HCT116 (cell line): ENCODE measurements around the gene VCAN. TPM values are rescaled to one million over a fixed set of nuclear protein-coding genes. Genes with fewer than 3 reads are reported as not detected.

ENCODE experiments used
- ATAC-seq: fragments of 200-7000 bp; cut with Tn5 transposase; 2 replicates; pipeline ENCODE4 v1.9.1; 2020; ENCODE audit warnings: mild to moderate bottlenecking, moderate library complexity
- BruUV-seq: library from RNA; stranded (reverse); fragments of 400-500 nt; replicated peaks from 2 replicates; lab custom pipeline; 2021; lab: Mats Ljungman, UMichigan
- CTCF ChIA-PET: fragments of 300-600 bp; sonication (Branson Sonifier 250); formaldehyde crosslinking; loops from one replicate; lab custom pipeline; 2021; ENCODE audit warnings: antibody characterized with exemption; lab: Charles Lee
- POLR2A ChIA-PET: fragments of 300-600, 350-600 bp; sonication (Branson Sonifier 250); formaldehyde crosslinking; loops from one replicate; lab custom pipeline; 2021; ENCODE audit warnings: antibody characterized with exemption; lab: Charles Lee
- RAD21 ChIA-PET, 2 experiments: fragments of 300-600 bp; sonication (Branson Sonifier 250); formaldehyde crosslinking; loops; one replicate each; lab custom pipeline; 2023; ENCODE audit warnings: low total read pairs in 2 of 2; ENCODE audit not compliant: uncharacterized antibody in 2 of 2, unreplicated experiment in 2 of 2, low non-redundant PET in 1 of 2; lab: Charles Lee
- DNase-seq: peaks from one replicate; pipeline ENCODE4 v3.0.0-alpha.2; 2010; ENCODE audit warnings: low read depth, low spot score
- H2AFZ ChIP-seq: fragments of 200-600 bp; shearing (Covaris generic), sonication (generic); 2 replicates; pipeline ENCODE4 v1.6.1; 2017; ENCODE audit warnings: low read depth, mixed run types, mixed read lengths, antibody characterized with exemption, low read length; ENCODE audit not compliant: poor library complexity, severe bottlenecking
- H3K27ac ChIP-seq: 2 replicates; pipeline ENCODE4 v1.5.1; 2012; ENCODE audit warnings: low read depth, low read length
- H3K27me3 ChIP-seq: fragments of 200-600 bp; sonication (generic); 2 replicates; pipeline ENCODE4 v1.6.1; 2016; ENCODE audit warnings: mixed run types, low read length, mixed read lengths; ENCODE audit not compliant: insufficient read depth
- H3K36me3 ChIP-seq, 2 experiments: fragments of 200-500 bp in 1 of 2; fragments of 200-600 bp in 1 of 2; sonication (Bioruptor generic) in 1 of 2; sonication (generic) in 1 of 2; 2 replicates each; pipeline versions ENCODE4 v1.5.1 to v1.6.1; 2014 to 2016; ENCODE audit warnings: low read length in 2 of 2, inconsistent platforms in 1 of 2, mixed read lengths in 1 of 2, mixed run types in 1 of 2; ENCODE audit not compliant: insufficient read depth in 2 of 2, control insufficient read depth in 1 of 2
- H3K4me1 ChIP-seq, 2 experiments: fragments of 200-600 bp in 1 of 2; sonication (generic) in 1 of 2; 2 replicates each; pipeline versions ENCODE4 v1.5.1 to v1.6.1; 2012 to 2017; ENCODE audit warnings: low read length in 2 of 2, inconsistent platforms in 1 of 2, mild to moderate bottlenecking in 1 of 2, mixed read lengths in 1 of 2, mixed run types in 1 of 2, moderate library complexity in 1 of 2; ENCODE audit not compliant: insufficient read depth in 2 of 2, control insufficient read depth in 1 of 2
- H3K4me2 ChIP-seq: fragments of 200-600 bp; sonication (generic); 2 replicates; pipeline ENCODE4 v1.6.1; 2017; ENCODE audit warnings: mixed run types, low read length, mixed read lengths
- H3K4me3 ChIP-seq, 2 experiments: fragments of 200-600 bp in 1 of 2; sonication (generic) in 1 of 2; replicated peaks in 1 of 2; 2 replicates each; pipeline ENCODE4 v1.5.1; 2011 to 2016; ENCODE audit warnings: low read length in 2 of 2, control low read depth in 1 of 2, low read depth in 1 of 2, mild to moderate bottlenecking in 1 of 2, mixed read lengths in 1 of 2, mixed run types in 1 of 2
- H3K79me2 ChIP-seq: fragments of 200-600 bp; sonication (generic); 2 replicates; pipeline ENCODE4 v1.6.1; 2017; ENCODE audit warnings: mild to moderate bottlenecking, mixed run types, low read length, moderate library complexity, mixed read lengths; ENCODE audit not compliant: insufficient read depth
- H3K9ac ChIP-seq: fragments of 200-600 bp; sonication (generic); 2 replicates; pipeline ENCODE4 v1.6.1; 2016; ENCODE audit warnings: low read length, mixed read lengths
- H3K9me2 ChIP-seq: fragments of 200-600 bp; sonication (generic), shearing (Covaris generic); 2 replicates; pipeline ENCODE4 v1.6.1; 2017; ENCODE audit warnings: mixed run types, mild to moderate bottlenecking, moderate library complexity; ENCODE audit not compliant: insufficient read depth
- H3K9me3 ChIP-seq, 2 experiments: fragments of 200-500 bp in 1 of 2; fragments of 200-600 bp in 1 of 2; sonication (Bioruptor generic) in 1 of 2; sonication (generic) in 1 of 2; 2 replicates each; pipeline ENCODE4 v1.6.1; 2014 to 2017; ENCODE audit warnings: low read length in 2 of 2, mixed read lengths in 2 of 2, inconsistent platforms in 1 of 2, low read depth in 1 of 2, mild to moderate bottlenecking in 1 of 2, mixed run types in 1 of 2, moderate library complexity in 1 of 2; ENCODE audit not compliant: control insufficient read depth in 1 of 2, insufficient read depth in 1 of 2
- H4K20me1 ChIP-seq: fragments of 200-600 bp; sonication (generic), shearing (Covaris generic); 2 replicates; pipeline ENCODE4 v1.6.1; 2017; ENCODE audit warnings: mixed run types, mild to moderate bottlenecking, moderate library complexity; ENCODE audit not compliant: insufficient read depth
- CBX3 ChIP-seq: IDR thresholded peaks from 2 replicates; pipeline ENCODE4 v1.6.1; 2012; ENCODE audit warnings: low read depth
- CEBPB ChIP-seq: IDR thresholded peaks from 2 replicates; pipeline ENCODE4 v1.6.1; 2012; ENCODE audit warnings: low read depth
- EGR1 ChIP-seq: IDR thresholded peaks from 2 replicates; pipeline ENCODE4 v1.6.1; 2012; ENCODE audit warnings: low read depth
- ELF1 ChIP-seq: IDR thresholded peaks from 2 replicates; pipeline ENCODE4 v1.6.1; 2012; ENCODE audit warnings: low read depth, borderline replicate concordance
- EZH2 ChIP-seq: fragments of 200-600 bp; sonication (generic); IDR thresholded peaks from 2 replicates; pipeline ENCODE4 v1.6.1; 2017; ENCODE audit warnings: antibody characterized with exemption, mixed run types
- EZH2phosphoT487 ChIP-seq: fragments of 200-600 bp; IDR thresholded peaks from 2 replicates; pipeline ENCODE4 v1.6.1; 2018; ENCODE audit warnings: antibody characterized with exemption, borderline replicate concordance
- FOSL1 ChIP-seq: IDR thresholded peaks from 2 replicates; pipeline ENCODE4 v1.6.1; 2012; ENCODE audit warnings: low read depth
- MAX ChIP-seq: IDR thresholded peaks from 2 replicates; pipeline ENCODE4 v1.6.1; 2012
- POLR2AphosphoS5 ChIP-seq: IDR thresholded peaks from 2 replicates; pipeline ENCODE4 v1.6.1; 2011; ENCODE audit warnings: mild to moderate bottlenecking, low read depth, low read length, moderate library complexity
- REST ChIP-seq: IDR thresholded peaks from 2 replicates; pipeline ENCODE4 v1.6.1; 2012; ENCODE audit warnings: low read depth
- SP1 ChIP-seq: IDR thresholded peaks from 2 replicates; pipeline ENCODE4 v1.6.1; 2012; ENCODE audit warnings: low read depth
- SRF ChIP-seq: IDR thresholded peaks from 2 replicates; pipeline ENCODE4 v1.6.1; 2012; ENCODE audit warnings: low read depth
- TCF7L2 ChIP-seq: IDR thresholded peaks from 2 replicates; pipeline ENCODE4 v1.7.0; 2011; ENCODE audit warnings: borderline replicate concordance, inconsistent platforms; ENCODE audit not compliant: insufficient read depth, insufficient read length; ENCODE audit errors: extremely low read depth
- ZFX ChIP-seq: fragments of 450-650 bp; IDR thresholded peaks from 2 replicates; pipeline ENCODE4 v1.6.1; 2017
- ZNF274 ChIP-seq: fragments of 200-500 bp; sonication (Bioruptor generic); IDR thresholded peaks from 2 replicates; pipeline ENCODE4 v1.6.1; 2014; ENCODE audit warnings: mild to moderate bottlenecking, low read depth, low read length, inconsistent platforms
- intact Hi-C: fragments of 100-400 bp; cut with micrococcal nuclease; formaldehyde crosslinking; loops from 2 replicates; pipeline ENCODE4 v1.10.0; 2022
- total RNA-seq: library from RNA; stranded (reverse); gene quantifications from one replicate; pipeline ENCODE4 v1.2.1, GENCODE V29; 2021; ENCODE audit not compliant: unreplicated experiment
- TF ChIP-seq, protein P1 (sequence below), 3 experiments: fragments of 200-600 bp in 1 of 3; sonication (generic) in 1 of 3; IDR thresholded peaks in 2 of 3; conservative IDR thresholded peaks in 1 of 3; 2 replicates each; pipeline ENCODE4 v1.5.1; 2012 to 2017; ENCODE audit warnings: low read depth in 2 of 3, low read length in 2 of 3, antibody characterized with exemption in 1 of 3, borderline replicate concordance in 1 of 3, control low read depth in 1 of 3, mild to moderate bottlenecking in 1 of 3, mixed read lengths in 1 of 3, mixed run types in 1 of 3, moderate library complexity in 1 of 3; ENCODE audit not compliant: insufficient read depth in 1 of 3

The VCAN gene
- total RNA-seq, 1 experiment from 2014 or later = 49.9 TPM

- TF ChIP-seq REST (no peak), TCF7L2 (no peak), ZNF274 (no peak), EGR1 (no peak), FOSL1 (no peak)
Observed at GRCh38 chr5:83567741-83568140, 96.2 kb downstream of the VCAN start (continued).

GRCh38 chr5:83568186-83568585, 96.6 kb downstream of the VCAN start:
- POLR2A ChIA-PET = no interaction called here
- no peak overlapping the region for H3K9ac ChIP-seq
- RAD21 ChIA-PET = no interaction called here
- peaks cover 8 to 13% of the 10 kb centered on the region in 2 experiments; a peak in 2 of 4 replicates for H3K4me1 ChIP-seq
- H3K9me2 ChIP-seq = no peaks in the 10 kb centered on the region
- no peak overlapping the region; the same call in 1 of the 2 replicates for H3K4me2 ChIP-seq
- BruUV-seq = no TSS peak
- H3K4me3 ChIP-seq = no peak overlapping the region
- H3K27ac ChIP-seq = no peak overlapping the region
- no peaks in the 10 kb centered on the region for H3K27me3 ChIP-seq
- no peak overlapping the region for H2AFZ ChIP-seq
- CTCF ChIA-PET = no interaction called here
- DNase-seq (no peak), ATAC-seq (no peak)
- no peaks in the 10 kb centered on the region for H3K79me2 ChIP-seq
- intact Hi-C loops = loop anchor here (10.0 kb wide), 1 partner anchor 663 kb away; no protein-coding TSS in a partner anchor
- no peaks in the 10 kb centered on the region for H4K20me1 ChIP-seq
- peaks cover 0 to 4% of the 10 kb centered on the region in 2 experiments; a peak in 1 of 4 replicates for H3K36me3 ChIP-seq
- no peaks in the 10 kb centered on the region for H3K9me3 ChIP-seq
- TF ChIP-seq EZH2 (no peak), POLR2AphosphoS5 (no peak), ZNF274 (no peak), ELF1 (no peak), SP1 (no peak), EGR1 (no peak), SRF (no peak), CBX3 (no peak), REST (no peak), CEBPB (no peak), ZFX (no peak), TCF7L2 (no peak), MAX (no peak), EZH2phosphoT487 (no peak)
- TF ChIP-seq, protein P1, sequence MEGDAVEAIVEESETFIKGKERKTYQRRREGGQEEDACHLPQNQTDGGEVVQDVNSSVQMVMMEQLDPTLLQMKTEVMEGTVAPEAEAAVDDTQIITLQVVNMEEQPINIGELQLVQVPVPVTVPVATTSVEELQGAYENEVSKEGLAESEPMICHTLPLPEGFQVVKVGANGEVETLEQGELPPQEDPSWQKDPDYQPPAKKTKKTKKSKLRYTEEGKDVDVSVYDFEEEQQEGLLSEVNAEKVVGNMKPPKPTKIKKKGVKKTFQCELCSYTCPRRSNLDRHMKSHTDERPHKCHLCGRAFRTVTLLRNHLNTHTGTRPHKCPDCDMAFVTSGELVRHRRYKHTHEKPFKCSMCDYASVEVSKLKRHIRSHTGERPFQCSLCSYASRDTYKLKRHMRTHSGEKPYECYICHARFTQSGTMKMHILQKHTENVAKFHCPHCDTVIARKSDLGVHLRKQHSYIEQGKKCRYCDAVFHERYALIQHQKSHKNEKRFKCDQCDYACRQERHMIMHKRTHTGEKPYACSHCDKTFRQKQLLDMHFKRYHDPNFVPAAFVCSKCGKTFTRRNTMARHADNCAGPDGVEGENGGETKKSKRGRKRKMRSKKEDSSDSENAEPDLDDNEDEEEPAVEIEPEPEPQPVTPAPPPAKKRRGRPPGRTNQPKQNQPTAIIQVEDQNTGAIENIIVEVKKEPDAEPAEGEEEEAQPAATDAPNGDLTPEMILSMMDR (IDR thresholded peaks at IDR 0.05 in 2 of 3, conservative IDR thresholded peaks at IDR 0.05 in 1 of 3; ENCODE audit: borderline replicate concordance in 1 of 3, insufficient read depth in 1 of 3, low read depth in 2 of 3, low read length in 2 of 3) = no peak
